NCI-H460 (cell line): ENCODE data around the gene DDX19B. TPM values are rescaled to one million over a fixed set of nuclear protein-coding genes. Genes with fewer than 3 reads are reported as not detected.
"Not testable (repeated sequence)": the region's sequence is repeated elsewhere in the genome, so short reads cannot be mapped to it uniquely, and the experiment has no call there.

Experiments used
- DNase-seq: peaks from one replicate; pipeline ENCODE4 v3.0.0-alpha.2; 2016; ENCODE audit warnings: low read depth; ENCODE audit errors: extremely low read depth
- polyA plus RNA-seq: library from polyadenylated mRNA; depleted of rRNA; stranded (reverse); fragments of >200 nt; gene quantifications from 2 replicates; pipeline ENCODE4 v1.2.3, GENCODE V29; 2014; cell fraction: nucleus; rRNA removed
- total RNA-seq: library from RNA; depleted of rRNA; stranded (reverse); fragments of >200 nt; shearing (Covaris generic); gene quantifications from 2 replicates; pipeline ENCODE4 v1.2.3, GENCODE V29; 2014; rRNA removed

Gene DDX19B
- total RNA-seq, result 33.3 and 41.2 TPM in 2 replicates
- 18.6 and 38.7 TPM in 2 replicates for polyA plus RNA-seq

- DNase-seq, result peak; percentile 35
Observed at GRCh38 chr16:70298988-70299938, at the start of gene DDX19B. Gene DDX19B (plus strand): TSS chr16:70299186. CDS start chr16:70299298, 112 bp downstream.

- not testable (repeated sequence) for DNase-seq
Observed at GRCh38 chr16:70249697-70250096, 49.3 kb upstream of the DDX19B start.

GRCh38 chr16:70250748-70251628 lies 48.0 kb upstream of the DDX19B start:
- peak; percentile 25 for DNase-seq

GRCh38 chr16:70251629-70252354 lies 47.2 kb upstream of the DDX19B start, which contains the start of gene EXOSC6:
Gene EXOSC6 (minus strand): TSS chr16:70251940. CDS start chr16:70251900, 40 bp downstream.
- peak; percentile 89 for DNase-seq

- peak; percentile 15 for DNase-seq
Observed at GRCh38 chr16:70252355-70252988, 46.5 kb upstream of the DDX19B start.

- DNase-seq, result peak; percentile 18
Observed at GRCh38 chr16:70253291-70254106, 45.5 kb upstream of the DDX19B start.

GRCh38 chr16:70254180-70254964 lies 44.6 kb upstream of the DDX19B start:
- no peak for DNase-seq

- no peak for DNase-seq
Observed at GRCh38 chr16:70254965-70255286, 44.1 kb upstream of the DDX19B start.

- no peak for DNase-seq
Observed at GRCh38 chr16:70255574-70255973, 43.4 kb upstream of the DDX19B start.

GRCh38 chr16:70257391-70257790 lies 41.6 kb upstream of the DDX19B start:
- DNase-seq, result no peak

GRCh38 chr16:70258065-70258464 lies 40.9 kb upstream of the DDX19B start:
- no peak for DNase-seq

- no peak for DNase-seq
Observed at GRCh38 chr16:70258946-70259345, 40.0 kb upstream of the DDX19B start.

- not testable (repeated sequence) for DNase-seq
Observed at GRCh38 chr16:70259903-70260302, 39.1 kb upstream of the DDX19B start.

- peak; percentile 35 for DNase-seq
Observed at GRCh38 chr16:70267516-70267915, 31.5 kb upstream of the DDX19B start.

GRCh38 chr16:70267922-70268321 lies 31.1 kb upstream of the DDX19B start:
- not testable (repeated sequence) for DNase-seq

GRCh38 chr16:70269471-70269870 lies 29.5 kb upstream of the DDX19B start:
- DNase-seq, result no peak

- DNase-seq, result no peak
Observed at GRCh38 chr16:70270176-70270575, 28.8 kb upstream of the DDX19B start.

- DNase-seq, result no peak
Observed at GRCh38 chr16:70271696-70272095, 27.3 kb upstream of the DDX19B start.
